Prostate gland (tissue), 2 donors: ENCODE measurements around the gene FAM241B.

ENCODE experiments used
- CTCF ChIP-seq, 4 experiments: fragments of 200-600 bp in 2 of 4; fragments of 450-650 bp in 2 of 4; sonication (generic) in 2 of 4; IDR thresholded peaks; 1 replicate in 3 of 4; 2 replicates in 1 of 4; pipeline ENCODE4 v1.5.1; 2016 to 2019; ENCODE audit warnings: antibody characterized with exemption in 4 of 4, mild to moderate bottlenecking in 2 of 4, moderate library complexity in 2 of 4
- POLR2A ChIP-seq: fragments of 450-650 bp; IDR thresholded peaks from one replicate; pipeline ENCODE4 v1.6.1; 2016; ENCODE audit warnings: antibody characterized with exemption, mild to moderate bottlenecking
- POLR2AphosphoS5 ChIP-seq: sonication (generic); formaldehyde crosslinking; IDR thresholded peaks from one replicate; pipeline ENCODE4 v1.6.1; 2017; ENCODE audit warnings: antibody characterized with exemption

- TF ChIP-seq POLR2A (no peak), CTCF (IDR thresholded peaks at IDR 0.05) (no peak), POLR2AphosphoS5 (no peak)
These were observed 11.4 kb downstream of the FAM241B start for GRCh38 chr10:69641261-69641980.
